Osteoblast (primary cell): Measurements from ENCODE around the gene PLB1. TPM values are rescaled to one million over a fixed set of nuclear protein-coding genes. Genes with fewer than 3 reads are reported as not detected.

Experiments used
- DNase-seq: peaks from one replicate; pipeline ENCODE4 v3.0.0; 2011; ENCODE audit warnings: low spot score, mixed read lengths; ENCODE audit not compliant: insufficient read length; ENCODE audit errors: missing footprints
- H2AFZ ChIP-seq: 2 replicates; pipeline ENCODE4 v1.6.0; 2011; ENCODE audit warnings: mild to moderate bottlenecking, low read length
- H3K27ac ChIP-seq: 2 replicates; pipeline ENCODE4 v1.5.1; 2011; ENCODE audit warnings: mild to moderate bottlenecking, low read depth, low read length, moderate library complexity
- H3K27me3 ChIP-seq: 2 replicates; pipeline ENCODE4 v1.6.0; 2012; ENCODE audit warnings: mild to moderate bottlenecking, control low read depth, inconsistent platforms, low read length, moderate library complexity; ENCODE audit not compliant: insufficient read depth
- H3K36me3 ChIP-seq: 2 replicates; pipeline ENCODE4 v1.5.1; 2011; ENCODE audit warnings: mild to moderate bottlenecking, low read length, control low read depth, moderate library complexity; ENCODE audit not compliant: insufficient read depth
- H3K4me1 ChIP-seq: 2 replicates; pipeline ENCODE4 v1.5.1; 2011; ENCODE audit warnings: mild to moderate bottlenecking, low read length, control low read depth, moderate library complexity; ENCODE audit not compliant: insufficient read depth
- H3K4me2 ChIP-seq: 2 replicates; pipeline ENCODE4 v1.6.0; 2011; ENCODE audit warnings: mild to moderate bottlenecking, low read length; ENCODE audit not compliant: insufficient read depth
- H3K4me3 ChIP-seq: fragments of 200-600 bp; sonication (generic); 3 replicates; pipeline ENCODE4 v1.5.1; 2012; ENCODE audit warnings: mild to moderate bottlenecking, low read length, inconsistent platforms; ENCODE audit not compliant: insufficient read depth
- H3K79me2 ChIP-seq: 2 replicates; pipeline ENCODE4 v1.6.0; 2012; ENCODE audit warnings: mild to moderate bottlenecking, low read length, control low read depth, inconsistent platforms; ENCODE audit not compliant: insufficient read depth
- H3K9me3 ChIP-seq: 2 replicates; pipeline ENCODE4 v1.5.1; 2011; ENCODE audit warnings: low read depth, low read length, control low read depth
- H4K20me1 ChIP-seq: 2 replicates; pipeline ENCODE4 v1.6.0; 2012; ENCODE audit warnings: mild to moderate bottlenecking, low read length, control low read depth; ENCODE audit not compliant: insufficient read depth
- CTCF ChIP-seq: IDR thresholded peaks from 2 replicates; pipeline ENCODE4 v1.5.1; 2011; ENCODE audit warnings: mild to moderate bottlenecking, low read depth, low read length, moderate library complexity; ENCODE audit errors: extremely low read depth
- total RNA-seq: library from RNA; depleted of rRNA; stranded (reverse); fragments of >200 nt; gene quantifications from 2 replicates; pipeline ENCODE4 v1.2.3, GENCODE V29; 2012

Gene PLB1
- total RNA-seq, 1 donor, result 0.36 TPM

GRCh38 chr2:28522481-28522880, 26.6 kb downstream of the PLB1 start:
- no peak for DNase-seq
- H3K4me1 ChIP-seq, result no peaks in the 10 kb centered on the region
- H3K36me3 ChIP-seq, result no peaks in the 10 kb centered on the region
- no peaks in the 10 kb centered on the region for H3K9me3 ChIP-seq
- H3K27ac ChIP-seq, result no peak overlapping the region
- TF ChIP-seq CTCF, result no peak
- H4K20me1 ChIP-seq, result no peaks in the 10 kb centered on the region
- H3K79me2 ChIP-seq, result no peaks in the 10 kb centered on the region
- no peak overlapping the region for H3K4me2 ChIP-seq
- H2AFZ ChIP-seq, result no peak overlapping the region
- H3K4me3 ChIP-seq, result no peak overlapping the region
- H3K27me3 ChIP-seq, result peaks cover 82% of the 10 kb centered on the region

DNA sequence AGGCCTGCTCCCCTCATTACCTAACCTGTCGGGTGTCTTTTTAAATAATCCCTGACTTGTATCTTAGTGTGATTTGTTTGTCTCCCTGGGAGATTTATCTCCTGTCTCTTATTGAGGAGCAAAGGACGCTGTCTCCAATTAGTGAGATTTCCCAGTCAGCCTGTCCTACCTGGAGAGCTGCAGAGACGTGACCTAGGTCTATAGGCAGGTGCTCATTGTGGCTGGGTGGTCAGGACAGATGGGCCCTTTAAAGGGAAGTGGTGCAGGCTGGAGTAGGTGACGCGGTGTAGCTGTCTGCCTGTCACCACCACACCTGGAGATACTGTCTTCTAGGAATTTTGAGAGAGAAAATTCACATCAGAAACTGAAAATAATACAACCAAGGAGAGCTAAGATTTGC, 28.0 kb downstream of the PLB1 start:
- Histone ChIP-seq H3K9me3 (no peaks in the 10 kb centered on the region), H2AFZ (no peak overlapping the region), H3K4me3 (no peak overlapping the region), H3K79me2 (no peaks in the 10 kb centered on the region), H3K36me3 (no peaks in the 10 kb centered on the region), H3K27ac (no peak overlapping the region), H3K4me2 (no peak overlapping the region), H3K4me1 (no peaks in the 10 kb centered on the region), H3K27me3 (peaks cover 69% of the 10 kb centered on the region), H4K20me1 (no peaks in the 10 kb centered on the region)
- TF ChIP-seq CTCF, result no peak
- DNase-seq, result no peak

DNA sequence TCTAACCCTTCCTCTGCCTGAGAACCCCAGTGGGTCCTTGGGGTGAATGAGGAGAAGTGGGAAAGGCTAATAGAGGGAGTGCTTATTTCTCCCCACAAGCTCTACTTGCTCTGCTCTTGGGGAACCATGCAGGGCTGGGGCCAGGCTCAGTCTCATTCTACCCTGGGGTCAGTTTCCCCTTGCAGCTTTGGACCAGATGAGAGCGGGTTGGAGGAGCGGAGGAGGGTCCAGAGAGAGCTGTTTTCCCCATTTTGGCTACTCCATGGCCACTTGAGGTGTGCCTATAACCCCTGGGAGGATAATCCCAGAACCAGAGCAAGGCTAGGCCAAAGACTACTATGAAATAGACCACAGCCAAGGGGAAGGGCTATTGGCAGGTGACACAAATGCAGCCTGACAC, 29.6 kb downstream of the PLB1 start:
- Histone ChIP-seq H3K27me3 (peaks cover 65% of the 10 kb centered on the region), H3K4me3 (no peak overlapping the region), H2AFZ (no peak overlapping the region), H3K27ac (no peak overlapping the region), H3K4me1 (no peaks in the 10 kb centered on the region), H3K4me2 (no peak overlapping the region), H3K79me2 (no peaks in the 10 kb centered on the region), H4K20me1 (no peaks in the 10 kb centered on the region), H3K36me3 (no peaks in the 10 kb centered on the region), H3K9me3 (no peaks in the 10 kb centered on the region)
- no peak for TF ChIP-seq CTCF
- DNase-seq, result no peak

GRCh38 chr2:28526527-28527132, 30.8 kb downstream of the PLB1 start:
- no peaks in the 10 kb centered on the region for H4K20me1 ChIP-seq
- no peaks in the 10 kb centered on the region for H3K9me3 ChIP-seq
- no peak overlapping the region for H3K4me2 ChIP-seq
- H2AFZ ChIP-seq, result no peak overlapping the region
- H3K4me1 ChIP-seq, result no peaks in the 10 kb centered on the region
- peaks cover 58% of the 10 kb centered on the region for H3K27me3 ChIP-seq
- no peaks in the 10 kb centered on the region for H3K36me3 ChIP-seq
- H3K27ac ChIP-seq, result no peak overlapping the region
- no peak for DNase-seq
- TF ChIP-seq CTCF, result no peak
- no peak overlapping the region for H3K4me3 ChIP-seq
- H3K79me2 ChIP-seq, result no peaks in the 10 kb centered on the region
